GM18517 (cell line): ENCODE results near the gene PLCH2.

Experiments used
- ATAC-seq: cut with Tn5 transposase; IDR thresholded peaks from one replicate; pipeline ENCODE4 v1.9.1; 2021; ENCODE audit warnings: mild to moderate bottlenecking, moderate library complexity; ENCODE audit not compliant: unreplicated experiment

The PLCH2 gene

GRCh38 chr1:2554621-2555387, 78.7 kb downstream of the PLCH2 start:
- no peak for ATAC-seq
